ENCODE measurements around the gene ZEB2. TPM values are rescaled to one million over a fixed set of nuclear protein-coding genes. Genes with fewer than 3 reads are reported as not detected.

Gene ZEB2
- total and polyA plus RNA-seq, 4 donors = 7.6 to 39.6 (median 22.2) TPM

DNA sequence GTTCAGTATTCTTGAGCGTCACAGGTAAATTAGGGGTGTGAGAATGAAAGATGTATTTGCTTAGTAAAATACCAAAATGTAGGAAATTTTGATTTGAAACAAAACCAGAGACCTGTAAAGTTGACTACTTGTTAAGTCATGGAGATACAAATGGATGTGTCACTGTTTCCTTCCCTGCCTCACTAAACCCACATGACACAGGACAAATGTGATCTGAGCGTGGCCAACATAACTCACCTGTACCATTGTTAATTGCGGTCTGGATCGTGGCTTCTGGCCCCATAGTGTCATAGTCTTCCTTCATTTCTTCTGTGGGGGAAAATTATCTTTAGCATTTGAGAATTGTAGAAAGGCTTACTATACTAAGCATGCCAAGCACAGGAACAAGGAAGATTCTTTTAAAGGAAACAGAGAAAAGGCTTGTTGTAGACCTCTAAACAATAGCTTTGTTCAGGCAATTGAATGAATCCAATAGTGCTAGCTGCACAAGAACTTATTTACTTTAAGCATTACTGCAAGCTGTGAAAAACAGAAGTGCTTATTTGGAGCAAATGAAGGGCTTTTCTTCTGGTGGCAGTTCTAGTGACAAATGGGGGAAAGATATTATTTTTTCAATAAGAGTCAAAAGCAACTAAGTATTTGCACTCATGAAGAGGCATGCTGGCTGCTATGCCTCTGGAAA lies 95.2 kb downstream of the ZEB2 start:
- Histone ChIP-seq H3K27ac (ENCODE audit: low read depth in 1 of 2, low read length in 2 of 2) (no peak overlapping the region), H3K9ac (ENCODE audit: low read depth in 1 of 2, low read length in 2 of 2) (no peak overlapping the region), H3K9me3 (ENCODE audit: control insufficient read depth in 4 of 4, low read length in 3 of 4) (no peaks in the 10 kb centered on the region), H3K4me1 (ENCODE audit: control insufficient read depth in 4 of 4, insufficient read depth in 4 of 4, low read length in 3 of 4) (no peaks in the 10 kb centered on the region), H3K4me3 (ENCODE audit: low read depth in 1 of 3, low read length in 3 of 3) (no peak overlapping the region), H3K27me3 (ENCODE audit: control insufficient read depth in 4 of 4, insufficient read depth in 4 of 4, low read length in 3 of 4) (peaks cover 0 to 3% (median 0%) of the 10 kb centered on the region in 4 donors), H3K36me3 (ENCODE audit: control insufficient read depth in 4 of 4, insufficient read depth in 3 of 4, low read depth in 1 of 4, low read length in 3 of 4) (peaks cover 0 to 3% (median 0%) of the 10 kb centered on the region in 4 donors)
- 89% methylated on average over 4 of the region's 4 CpGs for WGBS
- DNase-seq (ENCODE audit: low spot score) = no peak
- TF ChIP-seq YY1 (IDR thresholded peaks at IDR 0.05) = no peak
- TF ChIP-seq, protein P1, sequence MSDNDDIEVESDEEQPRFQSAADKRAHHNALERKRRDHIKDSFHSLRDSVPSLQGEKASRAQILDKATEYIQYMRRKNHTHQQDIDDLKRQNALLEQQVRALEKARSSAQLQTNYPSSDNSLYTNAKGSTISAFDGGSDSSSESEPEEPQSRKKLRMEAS (IDR thresholded peaks at IDR 0.05) = no peak
- no peak for TF ChIP-seq NR2F2 (IDR thresholded peaks at IDR 0.05)
- TF ChIP-seq JUND (IDR thresholded peaks at IDR 0.05) = no peak
- TF ChIP-seq TAF1 (conservative IDR thresholded peaks at IDR 0.05) = no peak
- TF ChIP-seq, protein P2, sequence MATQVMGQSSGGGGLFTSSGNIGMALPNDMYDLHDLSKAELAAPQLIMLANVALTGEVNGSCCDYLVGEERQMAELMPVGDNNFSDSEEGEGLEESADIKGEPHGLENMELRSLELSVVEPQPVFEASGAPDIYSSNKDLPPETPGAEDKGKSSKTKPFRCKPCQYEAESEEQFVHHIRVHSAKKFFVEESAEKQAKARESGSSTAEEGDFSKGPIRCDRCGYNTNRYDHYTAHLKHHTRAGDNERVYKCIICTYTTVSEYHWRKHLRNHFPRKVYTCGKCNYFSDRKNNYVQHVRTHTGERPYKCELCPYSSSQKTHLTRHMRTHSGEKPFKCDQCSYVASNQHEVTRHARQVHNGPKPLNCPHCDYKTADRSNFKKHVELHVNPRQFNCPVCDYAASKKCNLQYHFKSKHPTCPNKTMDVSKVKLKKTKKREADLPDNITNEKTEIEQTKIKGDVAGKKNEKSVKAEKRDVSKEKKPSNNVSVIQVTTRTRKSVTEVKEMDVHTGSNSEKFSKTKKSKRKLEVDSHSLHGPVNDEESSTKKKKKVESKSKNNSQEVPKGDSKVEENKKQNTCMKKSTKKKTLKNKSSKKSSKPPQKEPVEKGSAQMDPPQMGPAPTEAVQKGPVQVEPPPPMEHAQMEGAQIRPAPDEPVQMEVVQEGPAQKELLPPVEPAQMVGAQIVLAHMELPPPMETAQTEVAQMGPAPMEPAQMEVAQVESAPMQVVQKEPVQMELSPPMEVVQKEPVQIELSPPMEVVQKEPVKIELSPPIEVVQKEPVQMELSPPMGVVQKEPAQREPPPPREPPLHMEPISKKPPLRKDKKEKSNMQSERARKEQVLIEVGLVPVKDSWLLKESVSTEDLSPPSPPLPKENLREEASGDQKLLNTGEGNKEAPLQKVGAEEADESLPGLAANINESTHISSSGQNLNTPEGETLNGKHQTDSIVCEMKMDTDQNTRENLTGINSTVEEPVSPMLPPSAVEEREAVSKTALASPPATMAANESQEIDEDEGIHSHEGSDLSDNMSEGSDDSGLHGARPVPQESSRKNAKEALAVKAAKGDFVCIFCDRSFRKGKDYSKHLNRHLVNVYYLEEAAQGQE (IDR thresholded peaks at IDR 0.05) = no peak
- no peak for TF ChIP-seq HNF4A (conservative IDR thresholded peaks at IDR 0.05)
- TF ChIP-seq EGR1 (IDR thresholded peaks at IDR 0.05; ENCODE audit: low read depth in 2 of 2) = no peak
- TF ChIP-seq, protein P3, sequence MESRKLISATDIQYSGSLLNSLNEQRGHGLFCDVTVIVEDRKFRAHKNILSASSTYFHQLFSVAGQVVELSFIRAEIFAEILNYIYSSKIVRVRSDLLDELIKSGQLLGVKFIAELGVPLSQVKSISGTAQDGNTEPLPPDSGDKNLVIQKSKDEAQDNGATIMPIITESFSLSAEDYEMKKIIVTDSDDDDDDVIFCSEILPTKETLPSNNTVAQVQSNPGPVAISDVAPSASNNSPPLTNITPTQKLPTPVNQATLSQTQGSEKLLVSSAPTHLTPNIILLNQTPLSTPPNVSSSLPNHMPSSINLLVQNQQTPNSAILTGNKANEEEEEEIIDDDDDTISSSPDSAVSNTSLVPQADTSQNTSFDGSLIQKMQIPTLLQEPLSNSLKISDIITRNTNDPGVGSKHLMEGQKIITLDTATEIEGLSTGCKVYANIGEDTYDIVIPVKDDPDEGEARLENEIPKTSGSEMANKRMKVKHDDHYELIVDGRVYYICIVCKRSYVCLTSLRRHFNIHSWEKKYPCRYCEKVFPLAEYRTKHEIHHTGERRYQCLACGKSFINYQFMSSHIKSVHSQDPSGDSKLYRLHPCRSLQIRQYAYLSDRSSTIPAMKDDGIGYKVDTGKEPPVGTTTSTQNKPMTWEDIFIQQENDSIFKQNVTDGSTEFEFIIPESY (IDR thresholded peaks at IDR 0.05) = no peak
- no peak for TF ChIP-seq SP1 (IDR thresholded peaks at IDR 0.05)
- TF ChIP-seq RXRA (IDR thresholded peaks at IDR 0.05) = no peak
- no peak for TF ChIP-seq GABPA (IDR thresholded peaks at IDR 0.05 in 1 of 2, conservative IDR thresholded peaks at IDR 0.05 in 1 of 2)
- no peak for TF ChIP-seq FOXA1 (IDR thresholded peaks at IDR 0.05)
- TF ChIP-seq FOXA2 (IDR thresholded peaks at IDR 0.05) = no peak
- TF ChIP-seq RAD21 (IDR thresholded peaks at IDR 0.05) = no peak
- TF ChIP-seq, protein P4, sequence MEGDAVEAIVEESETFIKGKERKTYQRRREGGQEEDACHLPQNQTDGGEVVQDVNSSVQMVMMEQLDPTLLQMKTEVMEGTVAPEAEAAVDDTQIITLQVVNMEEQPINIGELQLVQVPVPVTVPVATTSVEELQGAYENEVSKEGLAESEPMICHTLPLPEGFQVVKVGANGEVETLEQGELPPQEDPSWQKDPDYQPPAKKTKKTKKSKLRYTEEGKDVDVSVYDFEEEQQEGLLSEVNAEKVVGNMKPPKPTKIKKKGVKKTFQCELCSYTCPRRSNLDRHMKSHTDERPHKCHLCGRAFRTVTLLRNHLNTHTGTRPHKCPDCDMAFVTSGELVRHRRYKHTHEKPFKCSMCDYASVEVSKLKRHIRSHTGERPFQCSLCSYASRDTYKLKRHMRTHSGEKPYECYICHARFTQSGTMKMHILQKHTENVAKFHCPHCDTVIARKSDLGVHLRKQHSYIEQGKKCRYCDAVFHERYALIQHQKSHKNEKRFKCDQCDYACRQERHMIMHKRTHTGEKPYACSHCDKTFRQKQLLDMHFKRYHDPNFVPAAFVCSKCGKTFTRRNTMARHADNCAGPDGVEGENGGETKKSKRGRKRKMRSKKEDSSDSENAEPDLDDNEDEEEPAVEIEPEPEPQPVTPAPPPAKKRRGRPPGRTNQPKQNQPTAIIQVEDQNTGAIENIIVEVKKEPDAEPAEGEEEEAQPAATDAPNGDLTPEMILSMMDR (IDR thresholded peaks at IDR 0.05; ENCODE audit: low read depth, low read length, missing input control) = no peak
